HUES6 (cell line): ENCODE results near the gene CCNL2.
"Not testable (repeated sequence)": the region's sequence is repeated elsewhere in the genome, so short reads cannot be mapped to it uniquely, and the experiment has no call there.

Source experiments
- H3K27ac ChIP-seq: 2 replicates; pipeline ENCODE4 v1.7.0; 2013; ENCODE audit warnings: low read depth, mild to moderate bottlenecking, low read length, inconsistent platforms
- H3K27me3 ChIP-seq: 2 replicates; pipeline ENCODE4 v1.6.1; 2013; ENCODE audit warnings: low read length; ENCODE audit not compliant: control insufficient read depth, insufficient read depth
- H3K36me3 ChIP-seq: 2 replicates; pipeline ENCODE4 v1.6.1; 2013; ENCODE audit warnings: low read length; ENCODE audit not compliant: control insufficient read depth, insufficient read depth
- H3K4me1 ChIP-seq: 2 replicates; pipeline ENCODE4 v1.6.1; 2013; ENCODE audit warnings: low read length; ENCODE audit not compliant: control insufficient read depth, insufficient read depth
- H3K4me3 ChIP-seq: 2 replicates; pipeline ENCODE4 v1.5.1; 2013; ENCODE audit warnings: low read depth, low read length
- H3K9ac ChIP-seq: one replicate; pipeline ENCODE4 v1.6.1; 2013; ENCODE audit warnings: mild to moderate bottlenecking, low read length
- H3K9me3 ChIP-seq: 2 replicates; pipeline ENCODE4 v1.6.1; 2013; ENCODE audit warnings: low read depth, low read length; ENCODE audit not compliant: control insufficient read depth, insufficient read depth

CCNL2 gene

GRCh38 chr1:1393428-1393827 is 5.7 kb downstream of the CCNL2 start:
- Histone ChIP-seq H3K27me3 (no peaks in the 10 kb centered on the region), H3K27ac (no peak overlapping the region), H3K4me3 (no peak overlapping the region), H3K36me3 (peaks cover 93% of the 10 kb centered on the region), H3K9ac (no peak overlapping the region), H3K4me1 (peaks cover 7% of the 10 kb centered on the region), H3K9me3 (no peaks in the 10 kb centered on the region)

GRCh38 chr1:1393014-1393413 is 6.1 kb downstream of the CCNL2 start:
- H3K9me3 ChIP-seq: no peaks in the 10 kb centered on the region

GRCh38 chr1:1391225-1391624 is 7.9 kb downstream of the CCNL2 start:
- Histone ChIP-seq H3K27me3 (no peaks in the 10 kb centered on the region), H3K4me1 (no peaks in the 10 kb centered on the region), H3K36me3 (peaks cover 97% of the 10 kb centered on the region), H3K9ac (no peak overlapping the region), H3K9me3 (no peaks in the 10 kb centered on the region), H3K27ac (no peak overlapping the region), H3K4me3 (no peak overlapping the region)

More at GRCh38 chr1:1393014-1393413, 6.1 kb downstream of the CCNL2 start:
- H3K9ac ChIP-seq: no peak overlapping the region
- H3K27ac ChIP-seq: no peak overlapping the region
- peaks cover 93% of the 10 kb centered on the region for H3K36me3 ChIP-seq
- no peaks in the 10 kb centered on the region for H3K27me3 ChIP-seq
- H3K4me1 ChIP-seq: peaks cover 3% of the 10 kb centered on the region
- H3K4me3 ChIP-seq: no peak overlapping the region

- Histone ChIP-seq H3K36me3 (peaks cover 99% of the 10 kb centered on the region), H3K4me1 (no peaks in the 10 kb centered on the region), H3K27ac (no peak overlapping the region)
These were observed 8.5 kb downstream of the CCNL2 start for GRCh38 chr1:1390675-1391074.

GRCh38 chr1:1388078-1388472 is 11.1 kb downstream of the CCNL2 start:
- Histone ChIP-seq H3K27ac (no peak overlapping the region), H3K9ac (no peak overlapping the region), H3K27me3 (no peaks in the 10 kb centered on the region), H3K4me3 (no peak overlapping the region), H3K36me3 (peaks cover 82% of the 10 kb centered on the region), H3K9me3 (no peaks in the 10 kb centered on the region), H3K4me1 (no peaks in the 10 kb centered on the region)

More at GRCh38 chr1:1390675-1391074, 8.5 kb downstream of the CCNL2 start:
- H3K9me3 ChIP-seq: no peaks in the 10 kb centered on the region
- H3K27me3 ChIP-seq: no peaks in the 10 kb centered on the region
- no peak overlapping the region for H3K4me3 ChIP-seq
- H3K9ac ChIP-seq: no peak overlapping the region

- no peaks in the 10 kb centered on the region for H3K27me3 ChIP-seq
- H3K4me1 ChIP-seq: no peaks in the 10 kb centered on the region
- no peak overlapping the region for H3K4me3 ChIP-seq
- H3K36me3 ChIP-seq: peaks cover 78% of the 10 kb centered on the region
- H3K27ac ChIP-seq: no peak overlapping the region
- H3K9me3 ChIP-seq: no peaks in the 10 kb centered on the region
- H3K9ac ChIP-seq: no peak overlapping the region
These were observed 11.7 kb downstream of the CCNL2 start for GRCh38 chr1:1387098-1388077.

- Histone ChIP-seq H3K36me3 (peaks cover 64% of the 10 kb centered on the region), H3K4me3 (no peak overlapping the region), H3K9ac (no peak overlapping the region), H3K27me3 (no peaks in the 10 kb centered on the region), H3K27ac (no peak overlapping the region), H3K9me3 (no peaks in the 10 kb centered on the region), H3K4me1 (no peaks in the 10 kb centered on the region)
These were observed 13.2 kb downstream of the CCNL2 start for GRCh38 chr1:1385931-1386330.

- peaks cover 58% of the 10 kb centered on the region for H3K36me3 ChIP-seq
- not testable (repeated sequence) for H3K9ac ChIP-seq, H3K4me1 ChIP-seq, H3K27me3 ChIP-seq, H3K9me3 ChIP-seq, H3K4me3 ChIP-seq, H3K27ac ChIP-seq
These were observed 13.8 kb downstream of the CCNL2 start for GRCh38 chr1:1385339-1385738.

- Histone ChIP-seq H3K9me3 (no peaks in the 10 kb centered on the region), H3K9ac (no peak overlapping the region), H3K4me1 (0 out of 2 replicates have a peak, but pooled peaks cover under 1% of the 10 kb centered on the region), H3K27ac (no peak overlapping the region), H3K36me3 (peaks cover 17% of the 10 kb centered on the region), H3K4me3 (no peak overlapping the region), H3K27me3 (no peaks in the 10 kb centered on the region)
These were observed 17.8 kb downstream of the CCNL2 start for GRCh38 chr1:1381294-1381693.

GRCh38 chr1:1380860-1381259 is 18.3 kb downstream of the CCNL2 start:
- Histone ChIP-seq H3K4me1 (0 out of 2 replicates have a peak, but pooled peaks cover 4% of the 10 kb centered on the region), H3K9ac (no peak overlapping the region), H3K36me3 (peaks cover 13% of the 10 kb centered on the region)

GRCh38 chr1:1377540-1378205 is 21.5 kb downstream of the CCNL2 start:
- H3K27ac ChIP-seq: no peak overlapping the region
- H3K9ac ChIP-seq: no peak overlapping the region
- peaks cover 9% of the 10 kb centered on the region; the same call in 1 of the 2 replicates for H3K4me1 ChIP-seq
- no peak overlapping the region for H3K4me3 ChIP-seq
- H3K36me3 ChIP-seq: peaks cover 11% of the 10 kb centered on the region
- H3K9me3 ChIP-seq: no peaks in the 10 kb centered on the region
- no peaks in the 10 kb centered on the region for H3K27me3 ChIP-seq

More at GRCh38 chr1:1380860-1381259, 18.3 kb downstream of the CCNL2 start:
- H3K27ac ChIP-seq: no peak overlapping the region
- H3K4me3 ChIP-seq: no peak overlapping the region
- no peaks in the 10 kb centered on the region for H3K27me3 ChIP-seq
- H3K9me3 ChIP-seq: no peaks in the 10 kb centered on the region
